DMS79 treated with DMSO at 0.1 percent for 48 hours (cell line): ENCODE measurements around the gene GOLM1.
"Not testable (repeated sequence)": the region's sequence is repeated elsewhere in the genome, so short reads cannot be mapped to it uniquely, and the experiment has no call there.

ENCODE experiments used
- DNase-seq: peaks from one replicate; lab custom pipeline; 2025; lab: John Stamatoyannopoulos, UW

Gene GOLM1

DNA sequence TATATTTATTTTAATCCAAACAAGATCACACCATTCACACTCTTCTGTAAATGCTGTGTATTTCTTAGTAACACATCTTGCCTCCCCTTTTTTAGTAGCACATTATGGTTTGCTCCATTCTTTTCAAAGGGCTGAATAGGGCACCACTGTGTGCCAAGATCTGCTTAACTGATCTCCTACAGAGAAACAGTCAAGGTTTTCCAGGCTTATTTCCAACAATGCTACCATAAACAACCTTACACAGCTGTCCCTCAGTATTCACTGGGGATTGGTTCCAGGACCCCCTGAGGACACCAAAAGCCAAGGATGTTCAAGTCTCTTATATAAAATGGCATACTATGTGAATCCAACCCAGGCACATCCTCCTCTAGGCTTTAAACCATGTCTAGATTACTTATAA, 16.5 kb downstream of the GOLM1 start:
- no peak for DNase-seq

DNA sequence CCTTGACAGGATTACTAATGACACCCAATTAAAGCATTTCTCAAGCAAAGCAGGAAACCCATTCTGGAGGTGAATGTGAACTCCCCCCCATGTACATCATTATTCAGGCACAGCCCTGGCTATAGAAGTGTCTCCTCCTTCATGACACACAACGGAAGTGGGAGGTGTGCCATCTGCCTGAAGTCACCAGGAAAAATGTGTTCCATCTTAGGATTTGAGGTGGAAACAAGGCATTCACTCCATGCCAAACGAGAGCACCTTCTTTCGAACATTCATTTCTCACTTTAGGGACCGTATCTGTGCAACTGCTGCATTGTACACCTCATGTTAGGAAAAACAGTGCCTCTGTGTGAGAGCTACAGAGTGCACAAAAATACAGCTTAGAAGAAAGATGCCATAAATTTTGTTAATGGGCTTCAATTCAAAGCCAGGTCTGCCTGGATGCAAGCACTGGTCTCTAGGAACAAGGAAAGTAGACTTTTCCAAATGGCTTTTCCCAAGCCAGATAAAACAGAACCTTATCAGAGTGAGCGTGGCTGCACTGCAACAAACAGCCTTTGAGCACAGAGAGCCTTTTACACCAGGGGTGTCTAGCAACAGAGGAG, 19.4 kb downstream of the GOLM1 start:
- DNase-seq: no peak

DNA sequence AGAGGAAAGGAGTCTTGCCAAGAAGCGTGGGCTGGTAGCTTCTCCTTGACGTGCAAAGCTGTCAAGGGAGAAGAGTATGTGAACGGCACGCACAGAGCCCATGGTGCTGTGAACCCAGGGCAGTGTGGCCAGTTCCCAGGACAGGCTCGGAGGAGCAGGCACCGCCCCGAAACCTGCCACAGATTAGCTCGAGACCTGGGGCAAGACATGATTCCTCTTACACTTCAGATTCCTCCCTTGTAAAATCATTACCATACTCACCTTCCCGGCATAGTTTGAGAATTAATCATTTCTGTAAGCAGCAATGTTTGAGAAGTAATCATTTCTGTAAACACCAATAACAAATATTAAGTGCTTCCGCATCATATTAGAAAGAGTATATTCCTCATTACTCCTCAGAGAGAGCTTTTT, 19.9 kb downstream of the GOLM1 start:
- no peak for DNase-seq

DNA sequence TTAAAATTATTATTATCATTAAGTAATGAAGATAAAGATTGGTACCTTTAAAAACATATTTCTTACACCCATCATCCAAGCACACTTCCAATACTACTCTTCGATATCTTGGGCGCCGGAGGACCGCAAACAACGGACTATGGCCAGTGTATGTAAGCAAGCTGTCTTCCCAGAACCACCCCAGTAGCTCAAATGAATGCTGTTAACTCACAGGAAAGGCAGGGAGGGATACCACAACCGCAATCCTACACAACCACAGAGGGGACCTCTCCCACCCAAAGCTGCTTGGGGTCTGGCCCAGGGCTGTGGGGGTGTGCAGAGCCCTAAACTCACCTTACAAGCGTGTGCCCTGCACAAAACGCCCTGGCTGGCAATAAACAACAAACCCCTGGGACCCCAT, 20.6 kb downstream of the GOLM1 start:
- DNase-seq: no peak

DNA sequence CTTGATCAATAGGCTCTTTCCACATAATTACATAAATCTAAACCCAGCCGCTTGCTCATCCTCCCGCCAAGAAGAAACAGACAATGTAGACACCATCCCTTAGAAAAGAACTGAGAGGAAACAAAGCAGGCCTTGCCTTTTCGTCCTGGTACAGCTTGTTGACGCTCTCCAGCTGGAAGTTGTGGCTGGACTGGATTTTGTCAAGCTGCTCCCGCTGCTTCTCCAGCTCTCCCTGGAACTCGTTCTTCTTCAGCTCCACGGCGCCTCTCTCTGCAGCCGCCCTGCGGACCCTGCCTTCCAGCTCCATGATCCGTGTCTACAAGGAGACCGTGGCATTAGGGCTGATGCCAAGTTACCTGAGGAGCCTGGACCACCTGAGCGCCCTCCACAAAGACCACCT, 22.1 kb downstream of the GOLM1 start:
- no peak for DNase-seq

DNA sequence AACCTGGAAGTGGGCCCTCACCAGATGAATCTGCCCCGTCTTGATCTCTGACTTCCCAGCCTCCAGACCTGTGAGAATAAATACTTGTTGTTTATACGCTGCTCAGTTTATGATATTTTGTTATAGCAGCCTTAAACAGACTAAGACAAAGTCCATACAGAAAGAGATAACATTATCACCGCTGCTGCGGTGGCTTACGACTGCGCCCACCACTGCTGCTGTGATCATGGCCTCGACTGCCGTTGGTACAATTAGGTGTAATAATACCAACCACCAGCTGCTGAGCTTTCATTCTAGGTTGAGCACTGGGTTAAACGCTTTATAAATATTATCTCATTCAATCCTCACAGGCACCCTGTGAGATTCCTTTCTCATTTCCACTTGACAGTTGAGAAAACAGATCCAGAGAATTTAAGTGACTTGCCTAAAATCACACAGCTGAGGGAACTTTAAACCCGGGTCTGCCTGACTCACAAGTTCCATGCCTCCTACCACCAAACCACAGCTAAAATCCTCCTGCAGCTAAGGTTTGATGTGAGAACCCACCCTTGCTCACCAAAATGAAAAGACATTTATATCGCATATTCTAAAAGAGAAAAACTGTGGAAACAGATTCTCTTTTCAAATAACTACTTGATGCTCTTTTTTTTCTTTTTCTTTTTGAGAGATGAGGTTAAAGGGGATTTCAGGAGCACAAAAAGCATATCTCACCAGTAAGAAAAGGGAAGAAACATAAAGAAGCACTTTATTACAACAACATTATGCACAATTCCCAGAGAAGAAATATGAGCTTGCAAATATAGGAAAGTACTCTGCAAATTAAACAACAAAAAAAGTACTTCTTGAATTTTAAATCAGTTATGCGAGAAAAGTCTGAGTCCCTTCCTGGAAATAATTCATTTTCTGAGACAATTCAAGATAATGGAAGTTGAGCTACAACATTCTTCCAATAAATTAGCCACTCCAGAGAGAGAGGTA, 23.9 kb downstream of the GOLM1 start:
- DNase-seq: no peak

DNA sequence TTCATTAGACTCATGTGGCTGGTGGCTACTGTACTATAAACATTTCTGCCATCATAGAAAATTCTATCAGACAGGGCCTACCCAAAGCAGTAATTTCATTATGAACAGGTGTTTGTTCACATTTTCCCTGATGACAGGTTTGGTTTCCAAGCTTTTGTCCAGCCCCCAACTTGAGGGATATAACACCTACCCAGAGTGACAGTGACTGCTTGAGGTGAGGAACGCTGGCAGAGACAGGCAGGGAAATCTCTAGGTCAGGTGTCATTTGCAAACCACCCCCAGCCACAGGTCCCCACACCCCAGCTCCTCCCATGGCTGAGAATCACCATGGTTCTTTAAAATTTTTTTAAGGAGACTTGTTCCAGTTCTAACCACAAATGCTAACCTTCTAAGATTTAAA, 25.5 kb downstream of the GOLM1 start:
- DNase-seq: no peak

DNA sequence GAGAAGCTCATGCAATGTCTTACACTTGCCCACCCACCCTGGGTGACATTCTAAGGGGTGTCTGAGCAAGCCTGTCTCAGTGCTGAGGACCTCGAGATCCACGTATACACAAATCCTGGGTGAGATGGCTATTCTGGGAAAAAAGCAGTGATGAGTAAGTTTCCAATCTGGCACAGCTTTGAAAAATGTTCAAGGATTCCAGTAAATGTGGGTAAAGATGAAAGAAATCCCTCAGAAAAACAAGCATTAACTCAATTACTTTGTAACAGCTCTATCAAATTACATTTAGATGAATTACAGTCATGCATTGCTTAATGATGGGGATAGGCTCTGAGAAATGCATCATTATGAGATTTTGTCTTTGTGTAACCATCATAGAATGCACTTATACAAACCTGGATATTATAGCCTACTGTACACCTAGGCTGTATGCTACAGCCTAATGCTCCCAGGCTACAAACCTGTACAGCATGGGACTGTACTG, 26.9 kb downstream of the GOLM1 start:
- DNase-seq: no peak

DNA sequence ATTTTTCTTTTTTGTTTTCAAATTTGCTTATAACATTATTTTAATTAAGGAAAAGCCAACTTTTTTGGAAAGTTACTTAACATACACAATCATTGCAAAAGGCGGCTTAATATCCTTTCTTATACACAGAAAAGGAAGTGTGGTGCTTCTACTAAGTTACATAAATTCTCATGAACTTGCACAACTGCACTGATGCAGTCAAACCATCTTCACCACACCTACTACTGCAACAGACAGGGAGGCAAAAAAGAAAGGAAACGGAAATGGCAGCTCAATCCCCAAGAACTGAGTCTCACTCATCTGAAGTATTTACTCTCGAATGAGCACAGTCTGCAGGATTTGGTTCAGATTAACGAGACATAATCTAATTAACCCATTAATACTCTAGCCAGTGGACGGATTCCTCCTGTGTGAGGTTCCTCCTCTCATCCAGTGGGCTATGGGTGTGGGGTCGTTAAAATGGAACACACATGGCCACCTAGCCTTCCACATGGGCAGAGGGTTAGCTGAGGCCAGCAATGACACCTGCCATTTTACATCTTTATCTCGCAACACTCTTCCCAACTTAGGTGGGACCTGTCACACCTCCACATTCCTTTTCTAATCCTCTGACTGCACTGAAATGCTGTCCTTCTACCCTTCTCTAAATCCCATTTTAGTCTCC, 30.0 kb downstream of the GOLM1 start:
- no peak for DNase-seq

DNA sequence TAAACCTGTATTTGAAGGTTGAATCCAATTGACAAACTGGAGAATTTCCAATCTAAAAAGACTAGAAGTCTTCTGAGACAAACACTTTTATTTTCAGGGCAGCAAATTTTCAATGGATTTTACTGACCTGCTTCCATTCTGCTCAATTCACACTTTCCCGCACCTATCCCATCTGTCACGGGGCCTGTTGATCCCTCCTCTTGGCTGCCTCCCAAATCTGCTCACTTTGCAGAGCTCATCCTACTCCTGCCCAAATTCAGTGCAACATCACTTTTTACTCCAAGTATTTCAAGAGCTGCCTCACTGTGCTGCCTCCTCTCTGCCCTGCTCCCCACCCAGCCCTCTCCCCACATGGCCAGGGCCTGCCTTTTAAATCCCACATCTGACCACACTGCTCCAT, 35.1 kb downstream of the GOLM1 start:
- DNase-seq: no peak

DNA sequence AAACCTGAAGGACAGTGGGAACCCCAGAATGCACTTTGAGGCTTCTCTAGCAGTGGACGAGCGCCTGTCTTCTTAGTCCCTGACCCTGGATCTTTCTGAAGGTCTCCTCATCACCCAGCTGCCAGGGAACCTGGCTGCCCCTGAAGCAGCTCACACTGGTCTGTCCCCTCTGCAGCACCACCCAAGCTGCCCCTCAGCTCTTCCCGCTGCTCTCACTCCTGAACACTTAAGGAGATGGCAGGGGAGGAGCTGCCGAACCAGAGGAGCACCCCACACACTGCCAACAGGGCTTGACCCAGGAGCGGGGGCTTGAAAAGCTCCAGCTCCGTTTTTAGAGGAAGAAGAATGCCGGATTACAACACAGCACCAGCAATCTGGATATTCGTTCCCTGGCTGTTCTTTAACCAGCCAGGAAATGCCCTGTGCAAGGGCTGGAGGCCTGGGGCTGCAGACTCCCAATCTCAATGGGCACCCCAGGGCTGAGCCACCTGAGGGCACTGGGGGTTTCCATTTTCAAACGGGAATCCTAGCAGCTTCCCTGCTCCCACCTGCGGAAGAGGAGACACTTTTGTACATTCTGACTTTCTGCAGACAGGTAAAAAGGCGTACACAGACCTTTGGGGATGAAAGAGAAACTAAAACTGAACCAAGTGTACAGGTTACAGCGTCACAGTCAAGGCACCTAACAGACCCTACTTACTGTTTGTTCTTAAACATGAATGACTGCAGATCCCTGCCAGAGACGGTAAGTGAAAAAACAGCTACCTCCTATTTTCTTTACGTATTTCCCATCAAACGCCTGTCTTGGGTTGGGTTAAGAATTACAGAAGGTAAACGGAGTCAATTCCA, 36.3 kb downstream of the GOLM1 start:
- no peak for DNase-seq

DNA sequence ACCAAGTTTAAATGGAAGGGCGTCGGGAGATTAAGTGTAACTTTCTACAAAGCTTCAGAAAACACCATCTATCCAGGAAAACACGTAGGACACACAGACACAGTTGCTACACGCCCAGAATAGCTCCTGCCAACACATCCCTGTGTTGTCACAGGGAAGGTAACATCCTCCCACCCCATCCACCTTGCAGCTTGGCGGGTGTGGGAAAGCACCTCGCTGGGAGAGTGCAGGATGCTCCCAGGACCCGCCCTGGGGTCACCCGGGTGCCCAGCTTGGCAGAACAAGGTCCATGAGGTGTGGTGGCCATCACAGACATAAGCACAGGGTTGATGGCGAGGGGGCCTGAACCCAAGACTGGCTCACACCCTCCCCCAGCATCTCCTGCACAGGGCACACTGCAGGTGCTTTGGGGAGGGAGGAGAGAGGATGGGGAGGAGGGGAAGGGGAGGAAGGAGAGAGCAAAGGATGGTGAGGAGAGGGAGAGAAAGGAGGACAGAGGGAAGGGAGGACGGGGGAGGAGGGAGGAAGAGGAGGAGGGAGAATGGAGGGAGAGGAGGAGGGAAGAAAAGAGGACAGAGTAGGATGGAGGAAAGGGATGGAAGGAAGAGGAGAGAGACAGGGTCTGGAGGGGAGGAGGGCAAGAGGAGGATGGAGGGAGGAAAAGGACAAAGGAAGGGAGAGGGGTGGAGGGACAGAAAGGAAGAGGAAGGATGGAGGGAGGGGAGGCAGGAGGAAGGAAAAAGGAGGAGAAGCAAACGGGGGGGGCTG, 37.2 kb downstream of the GOLM1 start:
- no peak for DNase-seq

DNA sequence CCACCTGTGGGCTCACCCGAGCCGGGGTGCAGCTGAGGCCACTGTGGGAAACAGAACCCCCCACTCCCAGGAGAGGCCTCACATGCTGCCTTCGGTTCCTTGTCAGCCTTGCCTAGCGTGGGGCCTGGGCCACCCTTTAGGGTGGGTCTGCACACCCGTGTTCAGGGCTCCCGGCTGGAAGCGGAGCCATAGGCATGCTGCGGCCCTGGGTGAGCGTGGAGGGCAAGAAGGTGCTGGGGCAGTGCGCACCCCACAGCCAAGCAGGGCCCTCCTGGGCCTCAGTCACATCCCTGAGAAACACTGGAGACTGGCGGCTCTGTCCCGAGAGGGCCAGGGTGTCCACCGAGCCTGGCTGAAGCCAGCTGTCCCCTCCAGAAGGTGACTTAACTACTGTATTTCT, 41.9 kb downstream of the GOLM1 start:
- DNase-seq: no peak

DNA sequence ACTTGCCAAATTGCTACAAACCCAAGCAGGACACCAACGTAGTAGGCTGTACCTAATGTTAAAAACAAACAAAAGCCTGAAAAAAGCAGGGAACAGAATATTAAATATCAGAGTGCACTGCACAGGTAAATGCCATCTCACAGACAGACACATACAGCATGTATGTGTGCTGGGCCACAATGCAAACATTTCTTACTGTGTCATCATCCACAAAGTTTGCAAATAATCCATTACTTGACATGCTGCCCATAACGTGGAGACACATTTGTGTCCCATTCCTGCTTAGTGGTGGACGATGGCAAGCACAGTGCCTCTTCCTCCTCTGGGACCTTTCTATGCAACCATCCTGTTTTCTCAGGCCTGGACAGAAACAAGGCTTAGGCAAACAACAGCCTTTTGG, 44.7 kb downstream of the GOLM1 start:
- DNase-seq: no peak

DNA sequence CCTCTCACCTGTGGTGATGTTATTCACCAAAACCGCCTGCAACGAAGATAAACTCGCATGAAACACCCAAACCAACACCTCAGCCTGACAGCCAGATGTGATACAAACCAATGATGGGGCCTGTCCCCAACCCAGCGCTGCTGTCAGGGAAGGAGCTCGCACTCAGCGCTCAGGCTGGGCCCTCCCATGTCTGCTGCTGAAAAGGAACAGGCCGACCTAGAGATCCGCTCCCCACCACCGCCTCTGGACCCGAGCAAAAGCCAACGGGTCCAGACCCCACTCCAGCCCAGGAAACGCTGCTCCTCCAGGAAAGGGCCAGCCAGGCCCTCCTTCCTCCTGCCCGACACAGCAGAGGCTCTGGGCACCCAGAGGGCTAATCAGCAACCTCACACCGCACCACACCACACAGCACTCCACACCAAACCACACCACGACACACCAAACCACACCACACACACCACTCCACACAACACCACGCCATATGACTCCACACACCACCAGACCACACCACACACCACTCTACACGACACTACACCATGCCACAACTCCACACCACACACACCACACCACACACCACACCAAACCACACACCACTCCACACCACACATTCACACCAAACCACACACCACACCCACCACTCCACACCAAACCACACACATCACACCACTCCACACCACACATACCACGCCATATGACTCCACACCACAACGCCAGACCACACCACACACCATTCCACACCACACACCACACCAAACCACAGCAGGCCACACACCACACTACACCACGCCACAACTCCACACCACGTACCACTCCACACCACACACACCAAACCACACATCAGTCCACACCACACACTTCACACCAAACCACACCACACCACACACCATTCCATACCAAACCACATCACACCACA, 46.5 kb downstream of the GOLM1 start:
- no peak for DNase-seq

DNA sequence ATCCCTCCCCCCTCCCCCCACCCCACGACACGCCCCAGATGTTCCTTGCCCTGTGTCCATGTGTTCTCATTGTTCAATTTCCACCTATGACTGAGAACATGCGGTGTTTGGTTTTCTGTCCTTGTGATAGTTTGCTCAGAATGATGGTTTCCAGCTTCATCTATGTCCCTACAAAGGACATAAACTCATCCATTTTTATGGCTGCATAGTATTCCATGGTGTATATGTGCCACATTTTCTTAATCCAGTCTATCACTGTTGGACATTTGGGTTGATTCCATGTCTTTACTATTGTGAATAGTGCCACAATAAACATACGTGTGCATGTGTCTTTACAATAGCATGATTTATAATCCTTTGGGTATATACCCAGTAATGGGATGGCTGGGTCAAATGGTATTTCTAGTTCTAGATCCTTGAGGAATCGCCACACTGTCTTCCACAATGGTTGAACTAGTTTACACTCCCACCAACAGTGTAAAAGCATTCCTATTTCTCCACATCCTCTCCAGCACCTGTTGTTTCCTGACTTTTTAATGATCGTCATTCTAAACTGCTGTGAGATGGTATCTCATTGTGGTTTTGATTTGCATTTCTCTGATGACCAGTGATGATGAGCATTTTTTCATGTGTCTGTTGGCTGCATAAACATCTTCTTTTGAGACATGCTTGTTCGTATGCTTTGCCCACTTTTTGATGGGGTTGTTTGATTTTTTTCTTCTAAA, 51.2 kb downstream of the GOLM1 start:
- DNase-seq: not testable (repeated sequence)

DNA sequence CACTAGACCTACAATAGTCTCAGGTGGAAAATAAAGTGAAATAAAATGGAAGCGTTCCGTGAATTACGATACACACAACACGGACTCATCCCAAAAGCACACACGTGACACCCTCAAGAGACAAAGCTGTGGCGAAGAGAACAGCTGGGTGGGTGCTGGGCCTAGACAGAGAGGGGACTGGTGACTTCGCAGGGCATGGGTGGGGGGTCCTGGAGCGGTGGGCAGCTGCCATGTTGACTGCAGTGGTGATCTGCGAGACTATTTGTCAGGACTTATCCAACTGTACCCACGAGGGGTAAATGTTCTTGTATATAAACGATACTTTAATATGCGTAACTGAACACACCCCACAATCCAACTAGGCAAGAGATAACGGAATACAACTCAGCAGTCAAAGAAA, 52.0 kb downstream of the GOLM1 start:
- no peak for DNase-seq

DNA sequence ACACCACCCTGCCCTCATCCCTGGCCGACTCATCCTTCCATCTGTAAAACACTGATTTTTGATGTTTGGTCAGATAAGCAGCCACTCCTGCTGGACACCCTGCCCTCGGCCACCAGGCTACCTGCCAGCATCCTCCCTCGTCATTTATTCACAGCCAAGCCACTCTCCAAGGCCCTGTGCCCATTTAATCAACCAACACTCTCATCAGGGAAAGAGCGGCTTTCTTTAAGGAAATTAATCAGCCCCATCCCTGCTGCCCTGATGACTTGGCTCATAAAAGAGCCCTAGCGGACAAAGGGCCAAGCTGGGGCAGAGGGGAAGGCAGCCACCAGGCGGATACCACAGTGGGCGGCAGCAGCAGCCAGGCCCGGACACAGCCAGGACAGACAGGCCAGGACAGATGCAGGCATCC, 52.4 kb downstream of the GOLM1 start:
- no peak for DNase-seq

DNA sequence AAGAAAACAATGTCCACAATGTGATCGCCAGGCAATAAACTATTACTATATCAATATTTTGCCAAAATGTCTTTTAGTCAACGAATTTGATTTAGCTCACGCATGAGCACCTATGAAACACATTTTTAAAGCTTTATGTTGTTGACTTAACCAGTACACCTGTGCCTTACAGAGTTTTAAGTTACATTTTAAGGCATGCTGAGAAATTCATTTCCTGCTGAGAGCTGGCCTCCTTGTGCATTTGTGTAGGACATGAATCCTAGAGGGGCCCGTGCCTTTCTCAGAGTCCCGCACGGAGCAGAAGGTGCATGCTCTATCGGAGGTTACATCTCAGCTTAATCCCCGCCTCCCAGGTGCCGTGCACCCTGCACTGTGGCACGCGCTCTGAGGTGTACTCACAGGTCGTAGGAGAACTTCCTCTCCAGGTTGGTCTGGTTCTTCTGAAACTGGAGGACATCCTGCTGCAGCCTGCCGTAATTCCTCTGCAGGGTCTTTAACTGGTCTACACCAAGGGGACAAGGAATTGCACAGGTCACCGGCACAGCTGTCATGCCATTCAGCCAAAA, 53.2 kb downstream of the GOLM1 start:
- DNase-seq: no peak
